IMR-90 (cell line): ENCODE measurements around the gene IGSF9B. TPM values are rescaled to one million over a fixed set of nuclear protein-coding genes. Genes with fewer than 3 reads are reported as not detected.

Experiments used
- ATAC-seq: fragments of 200-7000 bp; cut with Tn5 transposase; 2 replicates; pipeline ENCODE4 v1.9.1; 2020; ENCODE audit warnings: low read depth, mild to moderate bottlenecking, moderate library complexity
- BruUV-seq: library from RNA; stranded (reverse); fragments of 400-500 nt; replicated peaks from 2 replicates; lab custom pipeline; 2021; lab: Mats Ljungman, UMichigan
- CTCF ChIA-PET: fragments of 300-600 bp; formaldehyde crosslinking; extraction: SDS; loops from one replicate; lab custom pipeline; 2021; ENCODE audit warnings: antibody characterized with exemption; lab: Yijun Ruan, JAX
- POLR2A ChIA-PET: fragments of 300-600 bp; sonication (Branson Sonifier 250); formaldehyde crosslinking; loops from one replicate; lab custom pipeline; 2022; ENCODE audit warnings: antibody characterized with exemption; ENCODE audit not compliant: unreplicated experiment; lab: Charles Lee
- DNase-seq: peaks from one replicate; pipeline ENCODE4 v3.0.0; 2013
- H2AFZ ChIP-seq: replicated peaks from 2 replicates; pipeline ENCODE3; 2013; ENCODE audit warnings: low read length, mild to moderate bottlenecking; ENCODE audit not compliant: poor library complexity
- H2AK5ac ChIP-seq: 2 replicates; pipeline ENCODE4 v1.6.1; 2013; ENCODE audit warnings: low read depth, low read length, inconsistent platforms
- H2AK9ac ChIP-seq: replicated peaks from 2 replicates; pipeline ENCODE3; 2013; ENCODE audit warnings: mild to moderate bottlenecking, low read depth, low read length, moderate library complexity; ENCODE audit not compliant: poor library complexity
- H2BK120ac ChIP-seq: 2 replicates; pipeline ENCODE4 v1.6.1; 2013; ENCODE audit warnings: low read depth, low read length, inconsistent platforms
- H2BK15ac ChIP-seq: 3 replicates; pipeline ENCODE4 v1.6.1; 2013; ENCODE audit warnings: low read depth, low read length, inconsistent platforms
- H2BK20ac ChIP-seq: 2 replicates; pipeline ENCODE4 v1.6.1; 2013; ENCODE audit warnings: low read depth, mild to moderate bottlenecking, inconsistent platforms, low read length, moderate library complexity
- H2BK5ac ChIP-seq: 2 replicates; pipeline ENCODE4 v1.6.1; 2013; ENCODE audit warnings: mild to moderate bottlenecking, low read depth, low read length, inconsistent platforms; ENCODE audit not compliant: poor library complexity, severe bottlenecking
- H3K14ac ChIP-seq: replicated peaks from 2 replicates; pipeline ENCODE4 v1.6.1; 2013; ENCODE audit warnings: low read depth, low read length, inconsistent platforms
- H3K18ac ChIP-seq: 2 replicates; pipeline ENCODE4 v1.6.1; 2013; ENCODE audit warnings: low read depth, low read length, control low read depth
- H3K23ac ChIP-seq: 2 replicates; pipeline ENCODE4 v1.6.1; 2013; ENCODE audit warnings: low read depth, low read length, inconsistent platforms
- H3K27ac ChIP-seq: 2 replicates; pipeline ENCODE4 v1.5.1; 2013; ENCODE audit warnings: mild to moderate bottlenecking, control low read depth, low read length; ENCODE audit not compliant: insufficient read depth
- H3K27me3 ChIP-seq: 2 replicates; pipeline ENCODE4 v1.6.1; 2013; ENCODE audit warnings: low read length; ENCODE audit not compliant: control insufficient read depth, insufficient read depth
- H3K36me3 ChIP-seq: 2 replicates; pipeline ENCODE4 v1.6.1; 2013; ENCODE audit warnings: low read length, mixed read lengths; ENCODE audit not compliant: control insufficient read depth, insufficient read depth
- H3K4ac ChIP-seq: 2 replicates; pipeline ENCODE4 v1.6.1; 2013; ENCODE audit warnings: low read depth, low read length, inconsistent platforms
- H3K4me1 ChIP-seq: 2 replicates; pipeline ENCODE4 v1.6.1; 2013; ENCODE audit warnings: low read length, mixed read lengths; ENCODE audit not compliant: control insufficient read depth, insufficient read depth
- H3K4me2 ChIP-seq: 2 replicates; pipeline ENCODE4 v1.6.1; 2013; ENCODE audit warnings: low read depth, mild to moderate bottlenecking, control low read depth, low read length, moderate library complexity
- H3K4me3 ChIP-seq: 2 replicates; pipeline ENCODE4 v1.5.1; 2013; ENCODE audit warnings: low read depth, mild to moderate bottlenecking, control low read depth, low read length, moderate library complexity; ENCODE audit not compliant: insufficient read depth
- H3K56ac ChIP-seq: 2 replicates; pipeline ENCODE4 v1.6.1; 2013; ENCODE audit warnings: low read length, inconsistent platforms; ENCODE audit not compliant: insufficient read depth; ENCODE audit errors: extremely low read depth
- H3K79me1 ChIP-seq, 2 experiments: 2 replicates each; pipeline ENCODE4 v1.6.1; 2013; ENCODE audit warnings: low read length in 2 of 2, inconsistent platforms in 1 of 2, low read depth in 1 of 2
- H3K9ac ChIP-seq: 2 replicates; pipeline ENCODE4 v1.6.1; 2013; ENCODE audit warnings: low read depth, low read length, control low read depth
- H3K9me1 ChIP-seq: 2 replicates; pipeline ENCODE4 v1.6.1; 2013; ENCODE audit warnings: low read length, inconsistent platforms; ENCODE audit not compliant: insufficient read depth
- H3K9me3 ChIP-seq: 2 replicates; pipeline ENCODE4 v1.6.1; 2013; ENCODE audit warnings: low read length; ENCODE audit not compliant: control insufficient read depth, insufficient read depth
- H4K20me1 ChIP-seq: 2 replicates; pipeline ENCODE4 v1.6.1; 2013; ENCODE audit warnings: low read length, inconsistent platforms; ENCODE audit not compliant: insufficient read depth
- H4K5ac ChIP-seq: 2 replicates; pipeline ENCODE4 v1.6.1; 2013; ENCODE audit warnings: mild to moderate bottlenecking, low read depth, low read length, control low read depth
- H4K8ac ChIP-seq, 2 experiments: 2 replicates each; pipeline ENCODE4 v1.6.1; 2013; ENCODE audit warnings: low read depth in 2 of 2, low read length in 2 of 2, control low read depth in 1 of 2, inconsistent platforms in 1 of 2
- H4K91ac ChIP-seq: 2 replicates; pipeline ENCODE4 v1.6.1; 2013; ENCODE audit warnings: low read depth, low read length, inconsistent platforms; ENCODE audit not compliant: insufficient read depth
- BHLHE40 ChIP-seq: fragments of 150-350 bp; IDR thresholded peaks from 2 replicates; pipeline ENCODE4 v1.6.1; 2016; ENCODE audit warnings: mild to moderate bottlenecking, low read depth, low read length
- CEBPB ChIP-seq: IDR thresholded peaks from 2 replicates; pipeline ENCODE4 v1.6.1; 2012; ENCODE audit warnings: low read depth, low read length, improper control_type of control experiment
- CHD1 ChIP-seq: IDR thresholded peaks from 2 replicates; pipeline ENCODE4 v1.6.1; 2012; ENCODE audit warnings: low read depth, low read length, improper control_type of control experiment
- FOS ChIP-seq: fragments of 150-350 bp; IDR thresholded peaks from 2 replicates; pipeline ENCODE4 v1.6.1; 2016; ENCODE audit warnings: low read depth, low read length
- MAFK ChIP-seq: IDR thresholded peaks from 2 replicates; pipeline ENCODE4 v1.6.1; 2012; ENCODE audit warnings: low read depth, low read length, improper control_type of control experiment
- MAZ ChIP-seq: IDR thresholded peaks from 2 replicates; pipeline ENCODE4 v1.6.1; 2012; ENCODE audit warnings: low read depth, mild to moderate bottlenecking, low read length, improper control_type of control experiment, moderate library complexity, borderline replicate concordance
- MXI1 ChIP-seq: IDR thresholded peaks from 2 replicates; pipeline ENCODE4 v1.6.1; 2012; ENCODE audit warnings: low read depth, mild to moderate bottlenecking, low read length, moderate library complexity, borderline replicate concordance
- NFE2L2 ChIP-seq: fragments of 150-350 bp; IDR thresholded peaks from 2 replicates; pipeline ENCODE4 v1.6.1; 2016; ENCODE audit warnings: low read depth, mild to moderate bottlenecking, low read length
- RCOR1 ChIP-seq: IDR thresholded peaks from 2 replicates; pipeline ENCODE4 v1.6.1; 2012; ENCODE audit warnings: mild to moderate bottlenecking, low read length, improper control_type of control experiment; ENCODE audit not compliant: insufficient replicate concordance
- RFX5 ChIP-seq: IDR thresholded peaks from 2 replicates; pipeline ENCODE4 v1.8.0; 2012; ENCODE audit warnings: low read depth, mild to moderate bottlenecking, low read length, moderate library complexity
- SMC3 ChIP-seq: fragments of 150-350 bp; IDR thresholded peaks from 2 replicates; pipeline ENCODE4 v1.6.1; 2016; ENCODE audit warnings: low read depth, mild to moderate bottlenecking, antibody characterized with exemption, low read length, moderate library complexity
- USF2 ChIP-seq: fragments of 150-350 bp; IDR thresholded peaks from 2 replicates; pipeline ENCODE4 v1.6.1; 2017; ENCODE audit warnings: mild to moderate bottlenecking, antibody characterized with exemption, low read length, low read depth
- WGBS, 2 experiments: methylation state at CpG; one replicate each; pipeline versions ENCODE4 v1.1.5 to v1.1.7; 2013; ENCODE audit warnings: missing lambda C conversion rate in 2 of 2; ENCODE audit not compliant: insufficient read length in 1 of 2; ENCODE audit errors: extremely low coverage in 2 of 2; 5-methylcytosine and 5-hydroxymethylcytosine counted together
- dilution Hi-C: fragments of 300-500 bp; cut with HindIII; formaldehyde crosslinking; loops from one replicate; pipeline ENCODE4 v1.14.3; 2018; ENCODE audit warnings: low sequenced_read_pairs; ENCODE audit not compliant: unreplicated experiment
- in situ Hi-C: fragments of 300-500 bp; cut with MboI; formaldehyde crosslinking; loops from 3 replicates; pipeline ENCODE4 v1.14.3; 2019; ENCODE audit warnings: low sequenced_read_pairs, inconsistent platforms, mixed read lengths
- intact Hi-C: fragments of 100-400 bp; cut with micrococcal nuclease; formaldehyde crosslinking; loops from 2 replicates; pipeline ENCODE4 v1.10.0; 2022
- polyA plus RNA-seq, 3 experiments: library from polyadenylated mRNA; depleted of rRNA; stranded (reverse); fragments of >200 nt; gene quantifications; 2 replicates each; pipeline ENCODE4 v1.2.3, GENCODE V29; 2012; ENCODE audit warnings: low replicate concordance in 1 of 3
- total RNA-seq: library from RNA; depleted of rRNA; stranded (reverse); fragments of >200 nt; gene quantifications from 2 replicates; pipeline ENCODE4 v1.2.3, GENCODE V29; 2012
- TF ChIP-seq, protein P1 (sequence below): conservative IDR thresholded peaks from 2 replicates; pipeline ENCODE4 v1.5.1; 2012; ENCODE audit warnings: mild to moderate bottlenecking, low read depth, low read length, improper control_type of control experiment
- TF ChIP-seq, protein P2 (sequence below): fragments of 150-350 bp; IDR thresholded peaks from 2 replicates; pipeline ENCODE4 v1.6.1; 2016; ENCODE audit warnings: low read depth, mild to moderate bottlenecking, low read length, moderate library complexity, borderline replicate concordance

Gene IGSF9B
- total and polyA plus RNA-seq, 2 of the 4 experiments (the other 2 are of a cell fraction), result under 0.01 to 0.10 TPM

GRCh38 chr11:133910101-133910500, 46.7 kb downstream of the IGSF9B start:
- Histone ChIP-seq H4K20me1 (no peaks in the 10 kb centered on the region), H3K23ac (no peak overlapping the region), H3K27ac (no peak overlapping the region), H3K56ac (no peak overlapping the region), H3K27me3 (no peaks in the 10 kb centered on the region), H3K4me2 (no peak overlapping the region), H3K9me3 (peaks cover 17% of the 10 kb centered on the region; the same call in 1 of the 2 replicates), H3K18ac (no peak overlapping the region), H3K14ac (no peak overlapping the region), H2BK15ac (no peak overlapping the region), H4K91ac (no peak overlapping the region), H2BK5ac (no peak overlapping the region), H2AK9ac (no peak overlapping the region), H3K4ac (no peak overlapping the region), H4K5ac (no peak overlapping the region), H3K79me1 (no peaks in the 10 kb centered on the region), H2BK120ac (no peak overlapping the region), H3K36me3 (no peaks in the 10 kb centered on the region), H3K9ac (no peak overlapping the region), H2BK20ac (no peak overlapping the region), H3K4me3 (no peak overlapping the region), H2AK5ac (no peak overlapping the region), H4K8ac (no peak overlapping the region), H3K4me1 (no peaks in the 10 kb centered on the region), H2AFZ (no peak overlapping the region), H3K9me1 (no peaks in the 10 kb centered on the region)
- no peak for TF ChIP-seq RFX5
- TF ChIP-seq, protein P1, sequence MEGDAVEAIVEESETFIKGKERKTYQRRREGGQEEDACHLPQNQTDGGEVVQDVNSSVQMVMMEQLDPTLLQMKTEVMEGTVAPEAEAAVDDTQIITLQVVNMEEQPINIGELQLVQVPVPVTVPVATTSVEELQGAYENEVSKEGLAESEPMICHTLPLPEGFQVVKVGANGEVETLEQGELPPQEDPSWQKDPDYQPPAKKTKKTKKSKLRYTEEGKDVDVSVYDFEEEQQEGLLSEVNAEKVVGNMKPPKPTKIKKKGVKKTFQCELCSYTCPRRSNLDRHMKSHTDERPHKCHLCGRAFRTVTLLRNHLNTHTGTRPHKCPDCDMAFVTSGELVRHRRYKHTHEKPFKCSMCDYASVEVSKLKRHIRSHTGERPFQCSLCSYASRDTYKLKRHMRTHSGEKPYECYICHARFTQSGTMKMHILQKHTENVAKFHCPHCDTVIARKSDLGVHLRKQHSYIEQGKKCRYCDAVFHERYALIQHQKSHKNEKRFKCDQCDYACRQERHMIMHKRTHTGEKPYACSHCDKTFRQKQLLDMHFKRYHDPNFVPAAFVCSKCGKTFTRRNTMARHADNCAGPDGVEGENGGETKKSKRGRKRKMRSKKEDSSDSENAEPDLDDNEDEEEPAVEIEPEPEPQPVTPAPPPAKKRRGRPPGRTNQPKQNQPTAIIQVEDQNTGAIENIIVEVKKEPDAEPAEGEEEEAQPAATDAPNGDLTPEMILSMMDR, result no peak
- TF ChIP-seq MAFK, result no peak
- no peak for TF ChIP-seq NFE2L2
- no peak for TF ChIP-seq USF2
- no peak for TF ChIP-seq FOS
- no peak for TF ChIP-seq MXI1
- no peak for TF ChIP-seq MAZ
- no peak for TF ChIP-seq CEBPB
- TF ChIP-seq BHLHE40, result no peak
- TF ChIP-seq CHD1, result no peak
- TF ChIP-seq SMC3, result no peak
- TF ChIP-seq, protein P2, sequence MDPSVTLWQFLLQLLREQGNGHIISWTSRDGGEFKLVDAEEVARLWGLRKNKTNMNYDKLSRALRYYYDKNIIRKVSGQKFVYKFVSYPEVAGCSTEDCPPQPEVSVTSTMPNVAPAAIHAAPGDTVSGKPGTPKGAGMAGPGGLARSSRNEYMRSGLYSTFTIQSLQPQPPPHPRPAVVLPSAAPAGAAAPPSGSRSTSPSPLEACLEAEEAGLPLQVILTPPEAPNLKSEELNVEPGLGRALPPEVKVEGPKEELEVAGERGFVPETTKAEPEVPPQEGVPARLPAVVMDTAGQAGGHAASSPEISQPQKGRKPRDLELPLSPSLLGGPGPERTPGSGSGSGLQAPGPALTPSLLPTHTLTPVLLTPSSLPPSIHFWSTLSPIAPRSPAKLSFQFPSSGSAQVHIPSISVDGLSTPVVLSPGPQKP, result no peak
- TF ChIP-seq RCOR1, result no peak
- intact Hi-C loops, result no loop called here
- ATAC-seq, result no peak
- ChIA-PET POLR2A (no interaction called here), CTCF (no interaction called here)
- BruUV-seq, result no TSS peak
- in situ Hi-C loops, result no loop called here
- DNase-seq, result no peak
- dilution Hi-C loops, result no loop called here
- 71% methylated on average over 10 of the region's 14 CpGs; no CpG with 5 or more reads in 1 of the 2 experiments for WGBS, 2 experiments
